H9 (cell line): ENCODE data around the gene RYR3. TPM values are rescaled to one million over a fixed set of nuclear protein-coding genes. Genes with fewer than 3 reads are reported as not detected.

Experiments
- DNase-seq: peaks from one replicate; pipeline ENCODE4 v3.0.0-alpha.2; 2017
- H2AFZ ChIP-seq: one replicate; pipeline ENCODE4 v1.6.1; 2013; ENCODE audit warnings: mild to moderate bottlenecking, low read length, control low read depth, moderate library complexity
- H2AK5ac ChIP-seq: 2 replicates; pipeline ENCODE4 v1.6.1; 2013; ENCODE audit warnings: low read length, control low read depth, mixed read lengths; ENCODE audit not compliant: insufficient read length
- H2BK120ac ChIP-seq: one replicate; pipeline ENCODE4 v1.6.1; 2013; ENCODE audit warnings: low read depth, mild to moderate bottlenecking, low read length, control low read depth, inconsistent platforms; ENCODE audit not compliant: poor library complexity, severe bottlenecking
- H2BK12ac ChIP-seq: 2 replicates; pipeline ENCODE4 v1.6.1; 2013; ENCODE audit warnings: low read length, control low read depth, mixed read lengths, low read depth; ENCODE audit not compliant: insufficient read length
- H2BK15ac ChIP-seq: 2 replicates; pipeline ENCODE4 v1.6.1; 2013; ENCODE audit warnings: low read depth, low read length, control low read depth
- H2BK20ac ChIP-seq: one replicate; pipeline ENCODE4 v1.6.1; 2013; ENCODE audit warnings: low read depth, mild to moderate bottlenecking, low read length, control low read depth, inconsistent platforms; ENCODE audit not compliant: poor library complexity, severe bottlenecking
- H2BK5ac ChIP-seq: 2 replicates; pipeline ENCODE4 v1.6.1; 2013; ENCODE audit warnings: low read length, control low read depth, mixed read lengths; ENCODE audit not compliant: insufficient read length
- H3K14ac ChIP-seq: 2 replicates; pipeline ENCODE4 v1.6.1; 2013; ENCODE audit warnings: low read length, control low read depth; ENCODE audit not compliant: insufficient read depth
- H3K18ac ChIP-seq: 2 replicates; pipeline ENCODE4 v1.6.1; 2013; ENCODE audit warnings: low read depth, mild to moderate bottlenecking, mixed read lengths, low read length, control low read depth; ENCODE audit not compliant: insufficient read length
- H3K23ac ChIP-seq: 2 replicates; pipeline ENCODE4 v1.6.1; 2013; ENCODE audit warnings: low read length, control low read depth, mixed read lengths, low read depth; ENCODE audit not compliant: insufficient read length
- H3K23me2 ChIP-seq: 2 replicates; pipeline ENCODE4 v1.6.1; 2013; ENCODE audit warnings: low read depth, mild to moderate bottlenecking, mixed read lengths, low read length, control low read depth; ENCODE audit not compliant: insufficient read length, poor library complexity, severe bottlenecking
- H3K27ac ChIP-seq: 2 replicates; pipeline ENCODE4 v1.5.1; 2013; ENCODE audit warnings: low read length, control low read depth, mixed read lengths, low read depth; ENCODE audit not compliant: insufficient read length
- H3K27me3 ChIP-seq: 2 replicates; pipeline ENCODE4 v1.6.1; 2013; ENCODE audit warnings: low read length, control low read depth, inconsistent platforms; ENCODE audit not compliant: insufficient read depth
- H3K4ac ChIP-seq: 2 replicates; pipeline ENCODE4 v1.6.1; 2013; ENCODE audit warnings: low read depth, mild to moderate bottlenecking, control low read depth, inconsistent platforms, low read length, moderate library complexity
- H3K4me1 ChIP-seq: 2 replicates; pipeline ENCODE4 v1.6.1; 2013; ENCODE audit warnings: low read length, control low read depth, inconsistent platforms; ENCODE audit not compliant: insufficient read depth
- H3K4me2 ChIP-seq: 2 replicates; pipeline ENCODE4 v1.6.1; 2013; ENCODE audit warnings: low read length, control low read depth, mixed read lengths; ENCODE audit not compliant: insufficient read length, insufficient read depth
- H3K56ac ChIP-seq: 2 replicates; pipeline ENCODE4 v1.6.1; 2013; ENCODE audit warnings: low read depth, mild to moderate bottlenecking, mixed read lengths, low read length, control low read depth; ENCODE audit not compliant: insufficient read length
- H3K79me1 ChIP-seq: 2 replicates; pipeline ENCODE4 v1.6.1; 2013; ENCODE audit warnings: low read depth, mild to moderate bottlenecking, moderate library complexity, low read length, control low read depth, inconsistent platforms; ENCODE audit not compliant: insufficient read depth, poor library complexity, severe bottlenecking
- H3K79me2 ChIP-seq: 2 replicates; pipeline ENCODE4 v1.6.1; 2013; ENCODE audit warnings: low read length, control low read depth, inconsistent platforms; ENCODE audit not compliant: insufficient read depth
- H3K9ac ChIP-seq: 2 replicates; pipeline ENCODE4 v1.6.1; 2013; ENCODE audit warnings: low read length, control low read depth, mixed read lengths; ENCODE audit not compliant: insufficient read length; ENCODE audit errors: extremely low read depth
- H3K9me3 ChIP-seq: one replicate; pipeline ENCODE4 v1.6.1; 2013; ENCODE audit warnings: low read depth, low read length, inconsistent platforms; ENCODE audit not compliant: control insufficient read depth
- H3T11ph ChIP-seq: one replicate; pipeline ENCODE4 v1.6.1; 2013; ENCODE audit warnings: mild to moderate bottlenecking, low read length, control low read depth, inconsistent platforms
- H4K20me1 ChIP-seq: one replicate; pipeline ENCODE4 v1.6.1; 2013; ENCODE audit not compliant: control insufficient read depth, insufficient read length, insufficient read depth
- H4K5ac ChIP-seq: 2 replicates; pipeline ENCODE4 v1.6.1; 2013; ENCODE audit warnings: low read depth, mild to moderate bottlenecking, mixed read lengths, low read length, control low read depth; ENCODE audit not compliant: insufficient read length
- H4K8ac ChIP-seq: replicated peaks from 2 replicates; pipeline ENCODE4 v1.6.1; 2013; ENCODE audit warnings: low read length, control low read depth, mixed read lengths, low read depth; ENCODE audit not compliant: insufficient read length
- H4K91ac ChIP-seq: 2 replicates; pipeline ENCODE4 v1.6.1; 2013; ENCODE audit warnings: low read depth, mild to moderate bottlenecking, moderate library complexity, mixed read lengths, low read length, control low read depth; ENCODE audit not compliant: insufficient read length
- H3K27ac Mint-ChIP-seq, 3 experiments: 2 replicates in 2 of 3; 3 replicates in 1 of 3; pipeline ENCODE4 v1.8.0; 2020 to 2021; ENCODE audit warnings: mixed read lengths in 3 of 3, mild to moderate bottlenecking in 1 of 3, moderate library complexity in 1 of 3
- H3K27me3 Mint-ChIP-seq: 2 replicates; pipeline ENCODE4 v1.8.0; 2021; ENCODE audit warnings: low read depth, mild to moderate bottlenecking, moderate library complexity, mixed read lengths
- H3K36me3 Mint-ChIP-seq, 3 experiments: 2 replicates in 2 of 3; 3 replicates in 1 of 3; pipeline ENCODE4 v1.8.0; 2020 to 2021; ENCODE audit warnings: low read depth in 3 of 3, mixed read lengths in 3 of 3; ENCODE audit not compliant: insufficient read depth in 1 of 3
- H3K4me1 Mint-ChIP-seq, 2 experiments: 2 replicates each; pipeline ENCODE4 v1.8.0; 2020; ENCODE audit warnings: mixed read lengths in 2 of 2
- H3K4me3 Mint-ChIP-seq, 2 experiments: 2 replicates in 1 of 2; 3 replicates in 1 of 2; pipeline ENCODE4 v1.8.0; 2020 to 2021; ENCODE audit warnings: mild to moderate bottlenecking in 2 of 2, mixed read lengths in 2 of 2, moderate library complexity in 1 of 2
- H3K9me3 Mint-ChIP-seq, 2 experiments: 2 replicates in 1 of 2; 3 replicates in 1 of 2; pipeline ENCODE4 v1.8.0; 2020; ENCODE audit warnings: mild to moderate bottlenecking in 2 of 2, mixed read lengths in 2 of 2, moderate library complexity in 1 of 2
- WGBS: extraction: QIAGEN DNeasy Blood & Tissue Kit; methylation state at CpG from one replicate; pipeline ENCODE4 v1.1.7; 2013; ENCODE audit warnings: missing lambda C conversion rate, low lambda C conversion rate, mixed read lengths; ENCODE audit not compliant: insufficient read length; ENCODE audit errors: extremely low coverage; 5-methylcytosine and 5-hydroxymethylcytosine counted together
- total RNA-seq: library from RNA; stranded (reverse); gene quantifications from 2 replicates; pipeline ENCODE4 v1.2.1, GENCODE V29; 2021
- TF ChIP-seq, protein P1 (sequence below): fragments of 200-600 bp; sonication (generic); conservative IDR thresholded peaks from 3 replicates; pipeline ENCODE4 v1.8.0; 2021; ENCODE audit warnings: antibody characterized with exemption, mild to moderate bottlenecking

RYR3 gene
- total RNA-seq, 1 experiment from 2014 or later = 0.85 TPM

DNA sequence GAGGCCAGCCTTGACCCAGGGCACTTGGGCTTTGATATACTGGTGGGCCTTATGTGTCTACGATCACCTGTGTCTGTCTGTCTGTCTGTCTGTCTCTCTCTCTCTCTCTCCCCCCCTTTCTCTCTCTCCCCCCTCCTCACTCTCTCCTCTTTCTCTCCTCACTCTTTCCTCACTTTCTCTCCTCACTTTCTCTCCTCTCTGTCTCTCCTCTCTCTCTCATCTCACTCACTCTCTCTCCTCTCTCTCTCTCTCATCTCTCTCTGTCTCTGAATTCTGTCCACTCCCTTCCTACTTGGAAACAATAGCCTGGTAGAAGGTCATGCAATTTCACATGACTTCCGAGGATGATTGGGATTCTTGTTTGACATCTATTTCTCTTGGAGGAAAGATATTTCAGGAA, 388.4 kb downstream of the RYR3 start:
- Histone ChIP-seq H2BK15ac (no peak overlapping the region), H3K4me1 (no peaks in the 10 kb centered on the region), H2AK5ac (no peak overlapping the region), H3K9ac (no peak overlapping the region), H3K27me3 (no peaks in the 10 kb centered on the region; the same call in 1 of the 2 replicates), H3K56ac (no peak overlapping the region), H2AFZ (no peak overlapping the region), H3K18ac (no peak overlapping the region), H4K20me1 (no peaks in the 10 kb centered on the region), H2BK12ac (no peak overlapping the region), H3K4me2 (no peak overlapping the region), H3K4ac (no peak overlapping the region), H3K79me2 (no peaks in the 10 kb centered on the region), H3K9me3 (no peaks in the 10 kb centered on the region), H4K8ac (no peak overlapping the region), H2BK20ac (no peak overlapping the region), H3K27ac (no peak overlapping the region), H3T11ph (no peak overlapping the region), H2BK120ac (no peak overlapping the region), H3K79me1 (no peaks in the 10 kb centered on the region), H3K23ac (no peak overlapping the region), H3K23me2 (no peaks in the 10 kb centered on the region), H2BK5ac (no peak overlapping the region), H3K14ac (no peak overlapping the region), H4K5ac (no peak overlapping the region), H4K91ac (no peak overlapping the region)
- Mint-ChIP-seq H3K27me3 (peaks cover 4% of the 10 kb centered on the region; the same call in 1 of the 2 replicates), H3K9me3 (no peaks in the 10 kb centered on the region), H3K4me1 (peaks cover 14 to 18% of the 10 kb centered on the region in 2 experiments), H3K36me3 (no peaks in the 10 kb centered on the region), H3K27ac (no peak overlapping the region), H3K4me3 (no peak overlapping the region)
- WGBS = no CpG with 5 or more reads among the region's 2 CpGs
- no peak for DNase-seq
- TF ChIP-seq, protein P1, sequence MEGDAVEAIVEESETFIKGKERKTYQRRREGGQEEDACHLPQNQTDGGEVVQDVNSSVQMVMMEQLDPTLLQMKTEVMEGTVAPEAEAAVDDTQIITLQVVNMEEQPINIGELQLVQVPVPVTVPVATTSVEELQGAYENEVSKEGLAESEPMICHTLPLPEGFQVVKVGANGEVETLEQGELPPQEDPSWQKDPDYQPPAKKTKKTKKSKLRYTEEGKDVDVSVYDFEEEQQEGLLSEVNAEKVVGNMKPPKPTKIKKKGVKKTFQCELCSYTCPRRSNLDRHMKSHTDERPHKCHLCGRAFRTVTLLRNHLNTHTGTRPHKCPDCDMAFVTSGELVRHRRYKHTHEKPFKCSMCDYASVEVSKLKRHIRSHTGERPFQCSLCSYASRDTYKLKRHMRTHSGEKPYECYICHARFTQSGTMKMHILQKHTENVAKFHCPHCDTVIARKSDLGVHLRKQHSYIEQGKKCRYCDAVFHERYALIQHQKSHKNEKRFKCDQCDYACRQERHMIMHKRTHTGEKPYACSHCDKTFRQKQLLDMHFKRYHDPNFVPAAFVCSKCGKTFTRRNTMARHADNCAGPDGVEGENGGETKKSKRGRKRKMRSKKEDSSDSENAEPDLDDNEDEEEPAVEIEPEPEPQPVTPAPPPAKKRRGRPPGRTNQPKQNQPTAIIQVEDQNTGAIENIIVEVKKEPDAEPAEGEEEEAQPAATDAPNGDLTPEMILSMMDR = no peak
